ENCODE results near the gene MRPL51. TPM values are rescaled to one million over a fixed set of nuclear protein-coding genes. Genes with fewer than 3 reads are reported as not detected.

MRPL51 gene
- total and polyA plus RNA-seq, 10 of the 15 experiments (the other 5 are each of a cell fraction or from before 2014, with no cell fraction given), result 137 to 1,202 (median 267) TPM

- TF ChIP-seq ZNF687 (IDR thresholded peaks at IDR 0.05), result 0 out of 2 replicates have a peak, but pooled peaks have one; percentile 36
- TF ChIP-seq ZBTB40 (IDR thresholded peaks at IDR 0.05; ENCODE audit: borderline replicate concordance), result no peak
- TF ChIP-seq ZNF384 (IDR thresholded peaks at IDR 0.05; ENCODE audit: borderline replicate concordance, low read depth, low read length), result no peak
- peak; percentile 46 for TF ChIP-seq MEF2B (IDR thresholded peaks at IDR 0.05; ENCODE audit: partially characterized antibody, poor library complexity, severe bottlenecking)
- TF ChIP-seq GATAD2B (conservative IDR thresholded peaks at IDR 0.05; ENCODE audit: low read depth), result peak; percentile 83
- no peak for TF ChIP-seq EED (IDR thresholded peaks at IDR 0.05; ENCODE audit: low read depth)
- no peak for TF ChIP-seq ETV6 (conservative IDR thresholded peaks at IDR 0.05 in 1 of 2, IDR thresholded peaks at IDR 0.05 in 1 of 2; ENCODE audit: borderline replicate concordance in 1 of 2, low read depth in 1 of 2)
- TF ChIP-seq ZSCAN29 (IDR thresholded peaks at IDR 0.05), result no peak
- 0 out of 2 replicates have a peak, but pooled peaks have one; percentile 1 for TF ChIP-seq SIN3A (IDR thresholded peaks at IDR 0.05; ENCODE audit: low read depth, low read length)
- no peak for TF ChIP-seq JUNB (IDR thresholded peaks at IDR 0.05)
- TF ChIP-seq SIX5 (IDR thresholded peaks at IDR 0.05; ENCODE audit: low read depth, low read length, severe bottlenecking), result no peak
- peak; percentile 84 for TF ChIP-seq NR2F1 (conservative IDR thresholded peaks at IDR 0.05)
- TF ChIP-seq SMARCA5 (IDR thresholded peaks at IDR 0.05), result peak; percentile 46; the same call in 1 of the 2 replicates
- no peak for TF ChIP-seq ASH2L (IDR thresholded peaks at IDR 0.05; ENCODE audit: borderline replicate concordance, low read depth)
- no peak for TF ChIP-seq RBBP5 (conservative IDR thresholded peaks at IDR 0.05)
- TF ChIP-seq MAX (IDR thresholded peaks at IDR 0.05; ENCODE audit: low read depth, low read length), result no peak
- TF ChIP-seq IKZF2 (IDR thresholded peaks at IDR 0.05), result peak; percentile 67; a peak in 3 of 4 replicates
- peak; percentile 75 for TF ChIP-seq IKZF1 (conservative IDR thresholded peaks at IDR 0.05)
- no peak for TF ChIP-seq YBX1 (IDR thresholded peaks at IDR 0.05)
- TF ChIP-seq MXI1 (IDR thresholded peaks at IDR 0.05; ENCODE audit: low read depth, low read length), result no peak
- TF ChIP-seq, protein P1, sequence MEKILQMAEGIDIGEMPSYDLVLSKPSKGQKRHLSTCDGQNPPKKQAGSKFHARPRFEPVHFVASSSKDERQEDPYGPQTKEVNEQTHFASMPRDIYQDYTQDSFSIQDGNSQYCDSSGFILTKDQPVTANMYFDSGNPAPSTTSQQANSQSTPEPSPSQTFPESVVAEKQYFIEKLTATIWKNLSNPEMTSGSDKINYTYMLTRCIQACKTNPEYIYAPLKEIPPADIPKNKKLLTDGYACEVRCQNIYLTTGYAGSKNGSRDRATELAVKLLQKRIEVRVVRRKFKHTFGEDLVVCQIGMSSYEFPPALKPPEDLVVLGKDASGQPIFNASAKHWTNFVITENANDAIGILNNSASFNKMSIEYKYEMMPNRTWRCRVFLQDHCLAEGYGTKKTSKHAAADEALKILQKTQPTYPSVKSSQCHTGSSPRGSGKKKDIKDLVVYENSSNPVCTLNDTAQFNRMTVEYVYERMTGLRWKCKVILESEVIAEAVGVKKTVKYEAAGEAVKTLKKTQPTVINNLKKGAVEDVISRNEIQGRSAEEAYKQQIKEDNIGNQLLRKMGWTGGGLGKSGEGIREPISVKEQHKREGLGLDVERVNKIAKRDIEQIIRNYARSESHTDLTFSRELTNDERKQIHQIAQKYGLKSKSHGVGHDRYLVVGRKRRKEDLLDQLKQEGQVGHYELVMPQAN (conservative IDR thresholded peaks at IDR 0.05), result 0 out of 2 replicates have a peak, but pooled peaks have one; percentile 79
These were observed 40.5 kb upstream of the MRPL51 start (continued) for GRCh38 chr12:6533653-6533922.

Data from GM12878 (cell line).